ENCODE measurements around the gene P2RY12. TPM values are rescaled to one million over a fixed set of nuclear protein-coding genes. Genes with fewer than 3 reads are reported as not detected.

The P2RY12 gene
- total RNA-seq, 1 experiment from 2014 or later, result not detected

- no peaks in the 10 kb centered on the region for H3K9me3 ChIP-seq
- H3K36me3 Mint-ChIP-seq (ENCODE audit: insufficient read depth, unreplicated experiment), result no peaks in the 10 kb centered on the region
- no peaks in the 10 kb centered on the region for H3K9me3 Mint-ChIP-seq (ENCODE audit: unreplicated experiment)
- H3K4me3 ChIP-seq (ENCODE audit: low read depth, low read length), result no peak overlapping the region
- DNase-seq, result no peak
- no peaks in the 10 kb centered on the region for H3K27me3 ChIP-seq (replicated peaks; ENCODE audit: control insufficient read depth, insufficient read depth, low read length)
- H3K27me3 Mint-ChIP-seq (ENCODE audit: insufficient read depth, unreplicated experiment), result no peaks in the 10 kb centered on the region
- H3K4me1 Mint-ChIP-seq (ENCODE audit: low read depth, unreplicated experiment), result no peaks in the 10 kb centered on the region
- intact Hi-C loops (cut with micrococcal nuclease; ENCODE audit: unreplicated experiment), result no loop called here
- no peaks in the 10 kb centered on the region for H3K36me3 ChIP-seq (ENCODE audit: control insufficient read depth, insufficient read depth, low read length)
- no peak overlapping the region for H3K27ac Mint-ChIP-seq (ENCODE audit: unreplicated experiment)
- CTCF ChIA-PET, result no interaction called here
- no peak for TF ChIP-seq CTCF (IDR thresholded peaks at IDR 0.05; ENCODE audit: insufficient read depth in 1 of 2, low read depth in 1 of 2, low read length in 1 of 2, severe bottlenecking in 1 of 2, unreplicated experiment in 1 of 2)
- POLR2A ChIA-PET, result no interaction called here
- BruUV-seq (replicated peaks), result no TSS peak
- no peaks in the 10 kb centered on the region for H3K4me1 ChIP-seq
- H3K4me3 Mint-ChIP-seq (ENCODE audit: unreplicated experiment), result no peak overlapping the region
These were observed 13.0 kb downstream of the P2RY12 start for GRCh38 chr3:151371526-151371925.

- BruUV-seq (replicated peaks), result no TSS peak
- H3K27ac Mint-ChIP-seq (ENCODE audit: unreplicated experiment), result no peak overlapping the region
- POLR2A ChIA-PET, result no interaction called here
These were observed 17.1 kb downstream of the P2RY12 start for GRCh38 chr3:151367448-151367847.

GRCh38 chr3:151366993-151367392, 17.6 kb downstream of the P2RY12 start:
- H3K27me3 ChIP-seq (replicated peaks; ENCODE audit: control insufficient read depth, insufficient read depth, low read length), result no peaks in the 10 kb centered on the region
- DNase-seq, result no peak
- H3K36me3 ChIP-seq (ENCODE audit: control insufficient read depth, insufficient read depth, low read length), result no peaks in the 10 kb centered on the region
- intact Hi-C loops (cut with micrococcal nuclease; ENCODE audit: unreplicated experiment), result no loop called here
- H3K4me3 Mint-ChIP-seq (ENCODE audit: unreplicated experiment), result no peak overlapping the region
- H3K9me3 ChIP-seq, result no peaks in the 10 kb centered on the region
- no peak for TF ChIP-seq CTCF (IDR thresholded peaks at IDR 0.05; ENCODE audit: insufficient read depth in 1 of 2, low read depth in 1 of 2, low read length in 1 of 2, severe bottlenecking in 1 of 2, unreplicated experiment in 1 of 2)
- no peaks in the 10 kb centered on the region for H3K9me3 Mint-ChIP-seq (ENCODE audit: unreplicated experiment)
- ChIA-PET CTCF (no interaction called here), POLR2A (no interaction called here)
- no peaks in the 10 kb centered on the region for H3K36me3 Mint-ChIP-seq (ENCODE audit: insufficient read depth, unreplicated experiment)
- no peaks in the 10 kb centered on the region for H3K27me3 Mint-ChIP-seq (ENCODE audit: insufficient read depth, unreplicated experiment)
- no peaks in the 10 kb centered on the region for H3K4me1 Mint-ChIP-seq (ENCODE audit: low read depth, unreplicated experiment)
- no peak overlapping the region for H3K27ac Mint-ChIP-seq (ENCODE audit: unreplicated experiment)
- H3K4me1 ChIP-seq, result no peaks in the 10 kb centered on the region
- no peak overlapping the region for H3K4me3 ChIP-seq (ENCODE audit: low read depth, low read length)
- no TSS peak for BruUV-seq (replicated peaks)

More at GRCh38 chr3:151367448-151367847, 17.1 kb downstream of the P2RY12 start:
- no peak overlapping the region for H3K4me3 Mint-ChIP-seq (ENCODE audit: unreplicated experiment)
- no peak for DNase-seq
- no peaks in the 10 kb centered on the region for H3K4me1 Mint-ChIP-seq (ENCODE audit: low read depth, unreplicated experiment)
- Histone ChIP-seq H3K36me3 (ENCODE audit: control insufficient read depth, insufficient read depth, low read length) (no peaks in the 10 kb centered on the region), H3K4me1 (no peaks in the 10 kb centered on the region), H3K4me3 (ENCODE audit: low read depth, low read length) (no peak overlapping the region), H3K9me3 (no peaks in the 10 kb centered on the region), H3K27me3 (replicated peaks; ENCODE audit: control insufficient read depth, insufficient read depth, low read length) (no peaks in the 10 kb centered on the region)
- intact Hi-C loops (cut with micrococcal nuclease; ENCODE audit: unreplicated experiment), result no loop called here
- H3K36me3 Mint-ChIP-seq (ENCODE audit: insufficient read depth, unreplicated experiment), result no peaks in the 10 kb centered on the region
- no peak for TF ChIP-seq CTCF (IDR thresholded peaks at IDR 0.05; ENCODE audit: insufficient read depth in 1 of 2, low read depth in 1 of 2, low read length in 1 of 2, severe bottlenecking in 1 of 2, unreplicated experiment in 1 of 2)
- CTCF ChIA-PET, result no interaction called here
- no peaks in the 10 kb centered on the region for H3K27me3 Mint-ChIP-seq (ENCODE audit: insufficient read depth, unreplicated experiment)
- no peaks in the 10 kb centered on the region for H3K9me3 Mint-ChIP-seq (ENCODE audit: unreplicated experiment)

Measured in Caco-2 (cell line).